ENCODE data around the gene CNOT3. TPM values are rescaled to one million over a fixed set of nuclear protein-coding genes. Genes with fewer than 3 reads are reported as not detected.

The CNOT3 gene
- total and polyA plus RNA-seq, 2 of the 13 experiments (the other 11 are each of a cell fraction or from before 2014, with no cell fraction given), result 4.3 to 5.8 TPM

DNA sequence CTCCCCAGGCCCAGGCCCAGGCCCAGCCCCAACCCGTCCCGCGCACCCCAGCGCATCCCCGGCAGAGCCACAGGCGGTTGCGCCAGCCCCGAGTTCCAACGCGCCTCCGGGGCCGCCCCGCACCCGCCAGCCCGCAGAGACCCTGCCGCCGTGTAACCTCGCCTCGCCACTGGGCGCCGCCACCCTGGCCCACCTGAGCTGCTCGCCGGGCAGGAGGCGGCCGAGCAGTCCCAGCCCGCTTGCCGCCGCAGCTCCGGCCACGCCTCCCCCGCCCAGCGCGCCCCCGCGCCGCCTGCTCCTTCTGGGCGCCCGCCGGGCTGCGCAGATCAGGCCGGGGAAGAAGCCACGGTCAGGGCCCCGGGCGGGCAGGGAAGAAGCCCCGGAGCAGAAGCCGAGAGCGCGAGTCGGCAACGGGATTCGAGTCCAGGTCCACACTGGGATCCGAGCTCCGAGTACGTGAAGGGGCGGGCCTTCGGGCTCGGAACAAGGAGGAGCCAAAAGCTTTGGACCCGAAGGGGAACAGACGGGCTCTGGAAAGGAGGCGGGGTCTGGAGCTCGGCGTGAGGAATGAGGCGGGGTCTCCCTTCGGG lies 51.7 kb downstream of the CNOT3 start, which contains the start of gene MBOAT7 (continued):
- no peak for TF ChIP-seq RBM22 (optimal IDR thresholded peaks at IDR 0.05; ENCODE audit: low read length)
- TF ChIP-seq JDP2 (CRISPR knock-in tag; IDR thresholded peaks at IDR 0.05; ENCODE audit: borderline replicate concordance), result no peak
- no peak for TF ChIP-seq HNRNPLL (IDR thresholded peaks at IDR 0.05; ENCODE audit: low read depth, low read length, poor library complexity, severe bottlenecking)
- TF ChIP-seq ARNT (IDR thresholded peaks at IDR 0.05), result no peak
- TF ChIP-seq ZNF484 (CRISPR knock-in tag; IDR thresholded peaks at IDR 0.05; ENCODE audit: borderline replicate concordance, low read depth), result no peak
- TF ChIP-seq SMAD1 (CRISPR knock-in tag; IDR thresholded peaks at IDR 0.05; ENCODE audit: borderline replicate concordance, low read depth), result peak; percentile 69; the same call in 1 of the 2 replicates
- TF ChIP-seq, protein P1, sequence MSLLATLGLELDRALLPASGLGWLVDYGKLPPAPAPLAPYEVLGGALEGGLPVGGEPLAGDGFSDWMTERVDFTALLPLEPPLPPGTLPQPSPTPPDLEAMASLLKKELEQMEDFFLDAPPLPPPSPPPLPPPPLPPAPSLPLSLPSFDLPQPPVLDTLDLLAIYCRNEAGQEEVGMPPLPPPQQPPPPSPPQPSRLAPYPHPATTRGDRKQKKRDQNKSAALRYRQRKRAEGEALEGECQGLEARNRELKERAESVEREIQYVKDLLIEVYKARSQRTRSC (CRISPR knock-in tag; IDR thresholded peaks at IDR 0.05; ENCODE audit: low read depth), result 0 out of 2 replicates have a peak, but pooled peaks have one; percentile 47
- no peak for TF ChIP-seq BRCA1 (CRISPR knock-in tag; IDR thresholded peaks at IDR 0.05)
- TF ChIP-seq ZNF546 (CRISPR knock-in tag; conservative IDR thresholded peaks at IDR 0.05), result 0 out of 2 replicates have a peak, but pooled peaks have one; percentile 44
- no peak for TF ChIP-seq HMG20A (CRISPR knock-in tag; IDR thresholded peaks at IDR 0.05; ENCODE audit: borderline replicate concordance)
- no peak for TF ChIP-seq ZNF337 (CRISPR knock-in tag; IDR thresholded peaks at IDR 0.05; ENCODE audit: borderline replicate concordance, low read depth)
- TF ChIP-seq JUND (CRISPR knock-in tag; IDR thresholded peaks at IDR 0.05), result no peak
- no peak for TF ChIP-seq NCOA1 (CRISPR knock-in tag; IDR thresholded peaks at IDR 0.05)
- TF ChIP-seq ZNF782 (CRISPR knock-in tag; IDR thresholded peaks at IDR 0.05; ENCODE audit: borderline replicate concordance), result no peak
- TF ChIP-seq, protein P2, sequence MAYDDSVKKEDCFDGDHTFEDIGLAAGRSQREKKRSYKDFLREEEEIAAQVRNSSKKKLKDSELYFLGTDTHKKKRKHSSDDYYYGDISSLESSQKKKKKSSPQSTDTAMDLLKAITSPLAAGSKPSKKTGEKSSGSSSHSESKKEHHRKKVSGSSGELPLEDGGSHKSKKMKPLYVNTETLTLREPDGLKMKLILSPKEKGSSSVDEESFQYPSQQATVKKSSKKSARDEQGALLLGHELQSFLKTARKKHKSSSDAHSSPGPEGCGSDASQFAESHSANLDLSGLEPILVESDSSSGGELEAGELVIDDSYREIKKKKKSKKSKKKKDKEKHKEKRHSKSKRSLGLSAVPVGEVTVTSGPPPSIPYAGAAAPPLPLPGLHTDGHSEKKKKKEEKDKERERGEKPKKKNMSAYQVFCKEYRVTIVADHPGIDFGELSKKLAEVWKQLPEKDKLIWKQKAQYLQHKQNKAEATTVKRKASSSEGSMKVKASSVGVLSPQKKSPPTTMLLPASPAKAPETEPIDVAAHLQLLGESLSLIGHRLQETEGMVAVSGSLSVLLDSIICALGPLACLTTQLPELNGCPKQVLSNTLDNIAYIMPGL (CRISPR knock-in tag; IDR thresholded peaks at IDR 0.05; ENCODE audit: borderline replicate concordance in 1 of 2, low read depth in 1 of 2), result peak; percentile 82 to 89; a peak in 3 of 4 replicates
- TF ChIP-seq ZSCAN9 (CRISPR knock-in tag; IDR thresholded peaks at IDR 0.05; ENCODE audit: borderline replicate concordance), result 0 out of 2 replicates have a peak, but pooled peaks have one; percentile 23
- TF ChIP-seq MTA1 (CRISPR knock-in tag; IDR thresholded peaks at IDR 0.05; ENCODE audit: borderline replicate concordance), result peak; percentile 53; the same call in 1 of the 2 replicates
- TF ChIP-seq PHF21A (CRISPR knock-in tag; IDR thresholded peaks at IDR 0.05), result no peak
- no peak for TF ChIP-seq ZNF562 (CRISPR knock-in tag; IDR thresholded peaks at IDR 0.05; ENCODE audit: borderline replicate concordance)
- TF ChIP-seq RAD21 (CRISPR knock-in tag; IDR thresholded peaks at IDR 0.05), result peak; percentile 91
- no peak for TF ChIP-seq HNF4G (IDR thresholded peaks at IDR 0.05; ENCODE audit: borderline replicate concordance, low read depth, low read length)
- TF ChIP-seq HNF4G (CRISPR knock-in tag; IDR thresholded peaks at IDR 0.05; ENCODE audit: borderline replicate concordance, low read depth), result no peak
- TF ChIP-seq, protein P3, sequence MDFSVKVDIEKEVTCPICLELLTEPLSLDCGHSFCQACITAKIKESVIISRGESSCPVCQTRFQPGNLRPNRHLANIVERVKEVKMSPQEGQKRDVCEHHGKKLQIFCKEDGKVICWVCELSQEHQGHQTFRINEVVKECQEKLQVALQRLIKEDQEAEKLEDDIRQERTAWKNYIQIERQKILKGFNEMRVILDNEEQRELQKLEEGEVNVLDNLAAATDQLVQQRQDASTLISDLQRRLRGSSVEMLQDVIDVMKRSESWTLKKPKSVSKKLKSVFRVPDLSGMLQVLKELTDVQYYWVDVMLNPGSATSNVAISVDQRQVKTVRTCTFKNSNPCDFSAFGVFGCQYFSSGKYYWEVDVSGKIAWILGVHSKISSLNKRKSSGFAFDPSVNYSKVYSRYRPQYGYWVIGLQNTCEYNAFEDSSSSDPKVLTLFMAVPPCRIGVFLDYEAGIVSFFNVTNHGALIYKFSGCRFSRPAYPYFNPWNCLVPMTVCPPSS (IDR thresholded peaks at IDR 0.05), result no peak
- TF ChIP-seq, protein P4, sequence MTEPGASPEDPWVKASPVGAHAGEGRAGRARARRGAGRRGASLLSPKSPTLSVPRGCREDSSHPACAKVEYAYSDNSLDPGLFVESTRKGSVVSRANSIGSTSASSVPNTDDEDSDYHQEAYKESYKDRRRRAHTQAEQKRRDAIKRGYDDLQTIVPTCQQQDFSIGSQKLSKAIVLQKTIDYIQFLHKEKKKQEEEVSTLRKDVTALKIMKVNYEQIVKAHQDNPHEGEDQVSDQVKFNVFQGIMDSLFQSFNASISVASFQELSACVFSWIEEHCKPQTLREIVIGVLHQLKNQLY (CRISPR knock-in tag; IDR thresholded peaks at IDR 0.05), result no peak
- peak; percentile 60 for TF ChIP-seq HNRNPK (IDR thresholded peaks at IDR 0.05; ENCODE audit: low read depth, low read length, poor library complexity, severe bottlenecking)
- no peak for TF ChIP-seq SIX4 (CRISPR knock-in tag; IDR thresholded peaks at IDR 0.05)
- no peak for TF ChIP-seq GPN1 (CRISPR knock-in tag; IDR thresholded peaks at IDR 0.05; ENCODE audit: borderline replicate concordance)
- no peak for TF ChIP-seq POGZ (CRISPR knock-in tag; IDR thresholded peaks at IDR 0.05)

Data from HepG2 (cell line).